ENCODE results near the gene PTBP3. TPM values are rescaled to one million over a fixed set of nuclear protein-coding genes. Genes with fewer than 3 reads are reported as not detected.

Gene PTBP3
- polyA plus RNA-seq, 1 of the 3 experiments (the other 2 are of a cell fraction), result 6.1 TPM

DNA sequence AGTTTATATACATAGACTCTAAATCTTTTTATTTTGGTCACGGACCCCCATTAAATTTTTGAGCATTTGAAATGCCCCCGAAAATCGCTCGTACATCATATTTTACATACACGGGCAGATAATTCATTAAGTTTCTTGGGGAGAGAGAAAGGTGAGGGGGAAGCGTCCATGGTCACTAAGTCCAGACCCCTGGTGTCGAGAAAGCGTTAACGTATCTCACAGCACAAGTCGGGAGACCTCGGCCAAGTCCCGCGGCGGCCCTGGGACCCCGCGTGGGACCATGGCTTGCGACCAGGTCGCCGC is 794 bp downstream of the PTBP3 start:
- Histone ChIP-seq H3K79me2 (ENCODE audit: insufficient read depth) (peaks cover 52% of the 10 kb centered on the region), H3K4me2 (peak overlapping the region; percentile 91), H3K36me3 (replicated peaks in 1 of 2; ENCODE audit: control insufficient read depth in 1 of 2, insufficient read depth in 2 of 2, low read length in 1 of 2) (peaks cover 0 to 7% of the 10 kb centered on the region in 2 experiments), H3K27ac (ENCODE audit: low read depth in 2 of 2, low read length in 1 of 2) (peak overlapping the region; percentile 95 to 96), H3K9me2 (no peaks in the 10 kb centered on the region), H2AFZ (ENCODE audit: low read depth) (peak overlapping the region; percentile 78), H4K20me1 (ENCODE audit: insufficient read depth) (peaks cover 45% of the 10 kb centered on the region), H3K4me1 (ENCODE audit: control insufficient read depth in 1 of 2, insufficient read depth in 2 of 2, low read depth in 1 of 2, low read length in 1 of 2) (peaks cover 3 to 19% of the 10 kb centered on the region in 2 experiments; a peak in 3 of 4 replicates), H3K4me3 (ENCODE audit: low read depth in 2 of 2, low read length in 1 of 2) (peak overlapping the region; percentile 93 to 99), H3K9me3 (no peaks in the 10 kb centered on the region), H3K9ac (peak overlapping the region; percentile 97), H3K27me3 (ENCODE audit: insufficient read depth) (no peaks in the 10 kb centered on the region), H3F3A (replicated peaks; ENCODE audit: insufficient read depth) (peaks cover 22% of the 10 kb centered on the region)
- ChIA-PET POLR2A (interaction anchor here (0.8 to 1.0 kb wide), 2 partner anchors 107 to 383 kb away, joined by 3 read pairs; no protein-coding TSS in a partner anchor), CTCF (interaction anchor here (0.8 to 5.2 kb wide), 7 partner anchors 14 to 373 kb away, joined by 3 to 46 read pairs (median 3); partner anchors contain the start of gene KIAA1958)
- no peak for DNase-seq
- under 1% methylated on average over 19 of the region's 19 CpGs for WGBS (ENCODE audit: low lambda C conversion rate)
- TF ChIP-seq FOXJ3 (CRISPR knock-in tag; IDR thresholded peaks at IDR 0.05) (no peak), TEAD4 (IDR thresholded peaks at IDR 0.05; ENCODE audit: borderline replicate concordance, insufficient read depth) (no peak), PBX3 (IDR thresholded peaks at IDR 0.05) (no peak), MXI1 (IDR thresholded peaks at IDR 0.05; ENCODE audit: low read depth, low read length) (peak; percentile 80; the same call in 1 of the 2 replicates)
- TF ChIP-seq, protein P1, sequence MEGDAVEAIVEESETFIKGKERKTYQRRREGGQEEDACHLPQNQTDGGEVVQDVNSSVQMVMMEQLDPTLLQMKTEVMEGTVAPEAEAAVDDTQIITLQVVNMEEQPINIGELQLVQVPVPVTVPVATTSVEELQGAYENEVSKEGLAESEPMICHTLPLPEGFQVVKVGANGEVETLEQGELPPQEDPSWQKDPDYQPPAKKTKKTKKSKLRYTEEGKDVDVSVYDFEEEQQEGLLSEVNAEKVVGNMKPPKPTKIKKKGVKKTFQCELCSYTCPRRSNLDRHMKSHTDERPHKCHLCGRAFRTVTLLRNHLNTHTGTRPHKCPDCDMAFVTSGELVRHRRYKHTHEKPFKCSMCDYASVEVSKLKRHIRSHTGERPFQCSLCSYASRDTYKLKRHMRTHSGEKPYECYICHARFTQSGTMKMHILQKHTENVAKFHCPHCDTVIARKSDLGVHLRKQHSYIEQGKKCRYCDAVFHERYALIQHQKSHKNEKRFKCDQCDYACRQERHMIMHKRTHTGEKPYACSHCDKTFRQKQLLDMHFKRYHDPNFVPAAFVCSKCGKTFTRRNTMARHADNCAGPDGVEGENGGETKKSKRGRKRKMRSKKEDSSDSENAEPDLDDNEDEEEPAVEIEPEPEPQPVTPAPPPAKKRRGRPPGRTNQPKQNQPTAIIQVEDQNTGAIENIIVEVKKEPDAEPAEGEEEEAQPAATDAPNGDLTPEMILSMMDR (IDR thresholded peaks at IDR 0.05), result peak; percentile 36

- H3F3A ChIP-seq (replicated peaks; ENCODE audit: insufficient read depth), result peaks cover 22% of the 10 kb centered on the region
- no peaks in the 10 kb centered on the region for H3K9me2 ChIP-seq
- no peak for DNase-seq
- POLR2A ChIA-PET, result no interaction called here
- peaks cover 3 to 19% of the 10 kb centered on the region in 2 experiments; a peak in 3 of 4 replicates for H3K4me1 ChIP-seq (ENCODE audit: control insufficient read depth in 1 of 2, insufficient read depth in 2 of 2, low read depth in 1 of 2, low read length in 1 of 2)
- peaks cover 48% of the 10 kb centered on the region for H4K20me1 ChIP-seq (ENCODE audit: insufficient read depth)
- H2AFZ ChIP-seq (ENCODE audit: low read depth), result peak overlapping the region; percentile 78
- CTCF ChIA-PET, result interaction anchor here (0.6 to 5.2 kb wide), 6 partner anchors 9 to 379 kb away, joined by 3 to 46 read pairs (median 3); partner anchors contain the start of gene KIAA1958
- peak overlapping the region; percentile 93 to 99 for H3K4me3 ChIP-seq (ENCODE audit: low read depth in 2 of 2, low read length in 1 of 2)
- H3K79me2 ChIP-seq (ENCODE audit: insufficient read depth), result peaks cover 56% of the 10 kb centered on the region
- peak overlapping the region; percentile 95 to 96 for H3K27ac ChIP-seq (ENCODE audit: low read depth in 2 of 2, low read length in 1 of 2)
- 5% methylated on average over 4 of the region's 4 CpGs for WGBS (ENCODE audit: low lambda C conversion rate)
- peak overlapping the region; percentile 91 for H3K4me2 ChIP-seq
- peaks cover 0 to 7% of the 10 kb centered on the region in 2 experiments for H3K36me3 ChIP-seq (replicated peaks in 1 of 2; ENCODE audit: control insufficient read depth in 1 of 2, insufficient read depth in 2 of 2, low read length in 1 of 2)
- TF ChIP-seq ELF1 (IDR thresholded peaks at IDR 0.05) (no peak), EZH2phosphoT487 (IDR thresholded peaks at IDR 0.05; ENCODE audit: borderline replicate concordance, low read depth) (no peak), CHD2 (IDR thresholded peaks at IDR 0.05; ENCODE audit: low read length, partially characterized antibody) (no peak), SIN3A (IDR thresholded peaks at IDR 0.05; ENCODE audit: borderline replicate concordance, low read depth, low read length) (no peak), NFIC (IDR thresholded peaks at IDR 0.05; ENCODE audit: borderline replicate concordance) (no peak), MEF2A (IDR thresholded peaks at IDR 0.05; ENCODE audit: borderline replicate concordance, low read depth) (no peak), ZBTB33 (IDR thresholded peaks at IDR 0.05; ENCODE audit: borderline replicate concordance, low read depth) (no peak), YY1 (IDR thresholded peaks at IDR 0.05; ENCODE audit: low read depth) (no peak), JUND (IDR thresholded peaks at IDR 0.05) (no peak), POLR2AphosphoS5 (IDR thresholded peaks at IDR 0.05; ENCODE audit: low read depth, low read length) (no peak), PBX3 (IDR thresholded peaks at IDR 0.05) (no peak), MXI1 (IDR thresholded peaks at IDR 0.05; ENCODE audit: low read depth, low read length) (no peak), FOXJ3 (CRISPR knock-in tag; IDR thresholded peaks at IDR 0.05) (no peak), REST (IDR thresholded peaks at IDR 0.05; ENCODE audit: low read depth, low read length) (no peak), GATA2 (CRISPR knock-in tag; IDR thresholded peaks at IDR 0.05) (no peak)
- no peaks in the 10 kb centered on the region for H3K9me3 ChIP-seq
- H3K27me3 ChIP-seq (ENCODE audit: insufficient read depth), result no peaks in the 10 kb centered on the region
- peak overlapping the region; percentile 97 for H3K9ac ChIP-seq
Observed at GRCh38 chr9:112332214-112332613, 1.2 kb downstream of the PTBP3 start.
